KMS-11 (cell line): Measurements from ENCODE around the gene ATF7.

Experiments
- H2AFZ ChIP-seq: fragments of 200-600 bp; sonication (generic); 2 replicates; pipeline ENCODE4 v1.6.1; 2016; ENCODE audit warnings: antibody characterized with exemption, mixed run types, low read depth
- H3K27ac ChIP-seq: fragments of 200-600 bp; sonication (generic); 2 replicates; pipeline ENCODE4 v1.6.1; 2016; ENCODE audit warnings: mild to moderate bottlenecking, mixed run types
- H3K27me3 ChIP-seq: fragments of 200-600 bp; sonication (generic); 2 replicates; pipeline ENCODE4 v1.6.1; 2017; ENCODE audit warnings: mild to moderate bottlenecking, low read depth, mixed run types, moderate library complexity; ENCODE audit not compliant: insufficient read depth
- H3K36me3 ChIP-seq: fragments of 200-600 bp; sonication (generic); 2 replicates; pipeline ENCODE4 v1.6.1; 2017; ENCODE audit warnings: mild to moderate bottlenecking, mixed run types; ENCODE audit not compliant: insufficient read depth
- H3K4me1 ChIP-seq: fragments of 200-600 bp; sonication (generic); 2 replicates; pipeline ENCODE4 v1.6.1; 2016; ENCODE audit warnings: mild to moderate bottlenecking, low read depth, mixed run types; ENCODE audit not compliant: poor library complexity, severe bottlenecking
- H3K4me2 ChIP-seq: fragments of 200-600 bp; sonication (generic); 2 replicates; pipeline ENCODE4 v1.7.0; 2016; ENCODE audit warnings: mild to moderate bottlenecking, mixed run types
- H3K4me3 ChIP-seq: fragments of 200-600 bp; sonication (generic); IDR thresholded peaks from 2 replicates; pipeline ENCODE4 v1.6.1; 2017; ENCODE audit warnings: low read depth, low read length, mixed read lengths; ENCODE audit not compliant: insufficient read depth
- H3K79me2 ChIP-seq: fragments of 200-600 bp; sonication (generic); 2 replicates; pipeline ENCODE4 v1.6.1; 2016; ENCODE audit warnings: low read depth, mixed run types; ENCODE audit not compliant: insufficient read depth
- H3K9ac ChIP-seq: fragments of 200-600 bp; sonication (generic); 2 replicates; pipeline ENCODE4 v1.6.1; 2016; ENCODE audit warnings: mild to moderate bottlenecking, mixed run types
- H4K20me1 ChIP-seq: fragments of 200-600 bp; sonication (generic); 2 replicates; pipeline ENCODE4 v1.6.1; 2016; ENCODE audit warnings: mild to moderate bottlenecking, mixed run types; ENCODE audit not compliant: insufficient read depth
- TF ChIP-seq, protein P1 (sequence below): fragments of 200-600 bp; sonication (generic); conservative IDR thresholded peaks from 2 replicates; pipeline ENCODE4 v1.6.1; 2017; ENCODE audit warnings: low read depth, mild to moderate bottlenecking, antibody characterized with exemption, low read length, moderate library complexity, mixed read lengths

ATF7 gene

DNA sequence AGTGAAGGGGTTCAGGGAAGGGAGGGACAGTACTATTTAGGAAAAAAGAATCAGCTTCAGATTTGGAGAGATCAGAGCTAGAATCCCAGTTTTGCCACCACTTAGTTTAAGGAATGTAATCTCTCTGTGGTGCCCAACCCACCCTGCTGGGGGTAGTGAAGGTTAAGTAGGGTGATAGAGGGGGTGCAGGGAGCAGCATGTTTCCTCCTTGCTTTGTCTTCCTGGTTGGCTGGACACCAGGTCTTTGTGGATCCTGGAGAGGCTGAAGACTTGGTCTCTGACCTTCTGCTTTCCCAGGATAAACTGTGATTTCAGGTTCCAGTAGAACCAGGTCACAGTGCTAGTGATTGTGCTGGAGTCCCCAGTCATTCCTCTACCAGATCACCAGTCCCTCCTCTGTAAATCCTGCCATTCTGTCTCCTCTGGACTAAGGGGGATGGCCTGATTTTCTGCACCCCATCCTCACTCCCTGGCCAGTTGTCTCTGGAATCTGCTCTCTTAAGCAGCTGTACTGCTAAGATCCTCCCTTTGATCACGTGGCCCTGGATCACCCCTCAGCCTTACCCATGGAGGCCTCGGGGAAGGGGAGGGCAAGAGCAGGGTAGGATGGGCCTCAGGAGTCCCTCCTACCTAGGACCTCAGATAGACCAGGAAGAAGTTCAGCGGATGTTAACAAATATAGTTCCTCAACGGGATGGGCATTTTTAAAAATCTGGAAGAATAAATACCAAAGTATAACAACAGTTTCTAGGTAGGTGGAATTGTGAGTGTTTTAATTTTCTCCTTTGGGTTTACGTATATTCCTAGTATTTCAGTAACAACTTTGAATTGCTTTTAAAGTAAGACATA is 130.1 kb downstream of the ATF7 start:
- TF ChIP-seq, protein P1, sequence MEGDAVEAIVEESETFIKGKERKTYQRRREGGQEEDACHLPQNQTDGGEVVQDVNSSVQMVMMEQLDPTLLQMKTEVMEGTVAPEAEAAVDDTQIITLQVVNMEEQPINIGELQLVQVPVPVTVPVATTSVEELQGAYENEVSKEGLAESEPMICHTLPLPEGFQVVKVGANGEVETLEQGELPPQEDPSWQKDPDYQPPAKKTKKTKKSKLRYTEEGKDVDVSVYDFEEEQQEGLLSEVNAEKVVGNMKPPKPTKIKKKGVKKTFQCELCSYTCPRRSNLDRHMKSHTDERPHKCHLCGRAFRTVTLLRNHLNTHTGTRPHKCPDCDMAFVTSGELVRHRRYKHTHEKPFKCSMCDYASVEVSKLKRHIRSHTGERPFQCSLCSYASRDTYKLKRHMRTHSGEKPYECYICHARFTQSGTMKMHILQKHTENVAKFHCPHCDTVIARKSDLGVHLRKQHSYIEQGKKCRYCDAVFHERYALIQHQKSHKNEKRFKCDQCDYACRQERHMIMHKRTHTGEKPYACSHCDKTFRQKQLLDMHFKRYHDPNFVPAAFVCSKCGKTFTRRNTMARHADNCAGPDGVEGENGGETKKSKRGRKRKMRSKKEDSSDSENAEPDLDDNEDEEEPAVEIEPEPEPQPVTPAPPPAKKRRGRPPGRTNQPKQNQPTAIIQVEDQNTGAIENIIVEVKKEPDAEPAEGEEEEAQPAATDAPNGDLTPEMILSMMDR: no peak
- no peak overlapping the region for H3K9ac ChIP-seq
- no peaks in the 10 kb centered on the region for H4K20me1 ChIP-seq
- H3K79me2 ChIP-seq: no peaks in the 10 kb centered on the region
- no peak overlapping the region for H3K4me3 ChIP-seq
- no peak overlapping the region for H3K27ac ChIP-seq
- H3K27me3 ChIP-seq: no peaks in the 10 kb centered on the region
- H3K36me3 ChIP-seq: no peaks in the 10 kb centered on the region
- H3K4me2 ChIP-seq: no peak overlapping the region; the same call in 1 of the 2 replicates
- H3K4me1 ChIP-seq: peaks cover 48% of the 10 kb centered on the region
- no peak overlapping the region for H2AFZ ChIP-seq

DNA sequence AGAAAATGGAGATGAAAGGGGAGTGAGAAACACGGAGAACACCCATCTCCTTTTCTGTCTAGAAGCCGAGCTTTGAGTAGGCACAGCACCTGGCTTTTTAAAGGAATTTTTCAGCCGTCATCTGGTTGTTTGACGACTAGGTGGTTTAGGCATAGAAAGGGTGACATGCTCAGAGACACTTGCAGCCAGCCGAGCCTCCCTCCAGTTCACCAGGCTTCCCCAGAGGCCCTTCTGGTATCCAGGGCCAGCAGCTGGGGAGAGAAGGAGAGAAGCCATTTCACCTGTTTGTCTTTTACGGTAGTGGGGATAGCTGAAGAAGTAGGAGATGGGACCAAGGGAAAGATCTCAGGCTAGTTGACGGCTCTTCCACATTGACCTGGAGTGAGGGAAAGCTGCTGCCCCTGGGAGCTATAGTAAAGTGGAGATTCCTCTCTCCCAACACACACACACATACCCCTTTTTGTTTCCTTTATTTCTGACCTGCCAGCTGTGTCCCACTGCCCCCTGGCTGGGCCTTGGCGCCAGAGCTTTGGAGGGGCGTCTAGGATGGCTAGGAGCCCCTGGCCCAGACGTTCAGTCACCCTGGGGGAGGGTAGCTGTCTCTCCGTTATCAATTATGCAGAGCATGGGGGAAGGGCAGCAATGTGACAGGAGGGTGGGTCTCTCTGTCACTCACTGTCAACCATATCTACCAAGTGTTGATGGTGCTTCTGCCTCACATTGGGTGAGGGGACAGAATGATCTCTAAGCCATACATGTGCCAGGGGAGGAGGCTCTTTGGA is 132.4 kb downstream of the ATF7 start:
- Histone ChIP-seq H3K4me2 (peak overlapping the region; percentile 98), H4K20me1 (no peaks in the 10 kb centered on the region), H3K27ac (peak overlapping the region; percentile 50), H3K27me3 (no peaks in the 10 kb centered on the region), H3K9ac (peak overlapping the region; percentile 54; the same call in 1 of the 2 replicates), H3K36me3 (no peaks in the 10 kb centered on the region), H3K4me1 (peaks cover 40% of the 10 kb centered on the region), H2AFZ (peak overlapping the region; percentile 90), H3K79me2 (no peaks in the 10 kb centered on the region), H3K4me3 (peak overlapping the region; percentile 64)
- TF ChIP-seq, protein P1: no peak

DNA sequence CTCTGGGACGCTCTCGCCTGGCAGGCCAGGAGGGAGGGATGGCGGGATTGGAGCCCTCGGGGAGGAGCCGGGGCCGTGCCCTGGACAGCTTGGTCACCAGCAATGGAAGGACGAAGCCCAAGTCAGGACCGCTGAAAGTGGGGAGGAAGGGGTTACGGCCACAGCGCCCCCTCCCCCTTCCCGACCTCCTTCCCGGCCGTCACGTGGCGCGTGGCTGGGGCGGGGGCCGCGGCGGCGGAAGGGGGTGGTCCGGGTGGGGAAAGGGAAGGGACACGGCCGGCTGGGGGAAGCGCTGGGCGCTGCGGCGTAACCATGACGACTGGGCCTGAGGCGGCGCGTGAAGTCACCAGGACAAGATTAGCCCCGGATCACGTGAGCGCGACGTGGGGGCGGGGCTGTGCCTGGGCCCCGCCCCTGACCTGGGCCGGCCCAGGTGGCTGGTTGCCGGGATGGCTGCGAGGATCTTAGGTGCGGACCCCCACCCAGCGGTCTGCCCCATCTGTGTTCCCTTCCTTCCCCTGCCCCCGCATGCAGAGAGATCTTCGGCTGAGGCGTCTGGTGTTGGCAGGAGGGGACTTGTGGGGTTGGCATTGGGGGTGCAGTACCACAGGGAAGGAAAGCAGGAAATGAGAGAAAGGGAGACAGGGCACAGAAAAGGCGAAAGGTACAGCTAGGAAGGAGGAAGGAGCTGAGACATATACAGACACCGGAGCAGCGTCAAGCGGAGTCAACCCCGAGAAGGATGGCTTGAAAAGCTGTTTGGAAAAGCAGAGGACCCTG is 133.2 kb downstream of the ATF7 start:
- Histone ChIP-seq H3K27ac (peak overlapping the region; percentile 50), H3K4me2 (peak overlapping the region; percentile 98), H3K4me1 (peaks cover 40% of the 10 kb centered on the region), H3K27me3 (no peaks in the 10 kb centered on the region), H2AFZ (peak overlapping the region; percentile 90), H4K20me1 (no peaks in the 10 kb centered on the region), H3K79me2 (no peaks in the 10 kb centered on the region), H3K4me3 (peak overlapping the region; percentile 64), H3K9ac (peak overlapping the region; percentile 54), H3K36me3 (no peaks in the 10 kb centered on the region)
- TF ChIP-seq, protein P1: no peak; the same call in 1 of the 2 replicates

DNA sequence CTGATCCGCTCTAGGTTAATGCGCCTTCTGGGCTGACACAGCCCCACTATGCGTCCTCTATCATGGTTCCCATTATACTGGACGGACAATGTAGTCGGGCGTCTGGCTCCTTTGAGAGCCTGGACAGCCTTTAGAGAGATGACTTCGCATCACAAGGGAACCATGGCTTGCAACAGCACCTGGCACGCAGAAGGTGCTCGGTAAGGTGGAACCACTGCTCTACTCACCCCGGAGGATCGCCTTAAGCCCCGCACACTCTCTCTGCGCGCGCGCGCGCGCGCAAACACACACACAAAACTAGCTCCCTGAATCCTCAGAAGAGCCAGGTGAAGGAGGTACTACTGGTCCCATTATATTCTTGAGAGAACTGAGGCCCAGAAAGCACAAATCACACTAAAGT is 134.0 kb downstream of the ATF7 start:
- Histone ChIP-seq H3K27ac (no peak overlapping the region), H3K4me3 (peak overlapping the region; percentile 50), H3K9ac (no peak overlapping the region), H4K20me1 (no peaks in the 10 kb centered on the region), H3K27me3 (no peaks in the 10 kb centered on the region), H3K4me1 (peaks cover 36% of the 10 kb centered on the region), H3K79me2 (no peaks in the 10 kb centered on the region), H2AFZ (no peak overlapping the region), H3K4me2 (peak overlapping the region; percentile 98), H3K36me3 (no peaks in the 10 kb centered on the region)
- TF ChIP-seq, protein P1: no peak
